ENCODE measurements around the gene CDC34.

The CDC34 gene

GRCh38 chr19:524062-524674 is 7.4 kb upstream of the CDC34 start:
- no peak for DNase-seq

DNA sequence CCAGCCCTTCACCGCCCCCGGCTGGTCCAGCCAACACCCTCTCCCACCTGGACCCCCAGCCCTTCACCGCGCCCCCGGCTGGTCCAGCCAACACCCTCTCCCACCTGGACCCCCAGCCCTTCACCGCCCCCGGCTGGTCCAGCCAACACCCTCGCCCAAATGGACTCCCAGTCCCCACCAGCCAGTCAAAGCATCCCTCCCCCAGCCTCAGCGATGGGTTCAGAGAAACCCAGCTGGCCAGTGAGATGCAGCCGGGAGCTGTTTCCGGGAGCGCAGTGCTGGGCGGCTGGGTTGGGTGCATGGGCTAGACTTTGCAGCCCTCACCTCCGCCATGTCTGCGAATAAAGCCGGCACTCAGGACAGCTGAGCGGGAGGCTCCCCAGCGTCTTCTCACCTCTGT is 6.5 kb upstream of the CDC34 start:
- no peak for DNase-seq

DNA sequence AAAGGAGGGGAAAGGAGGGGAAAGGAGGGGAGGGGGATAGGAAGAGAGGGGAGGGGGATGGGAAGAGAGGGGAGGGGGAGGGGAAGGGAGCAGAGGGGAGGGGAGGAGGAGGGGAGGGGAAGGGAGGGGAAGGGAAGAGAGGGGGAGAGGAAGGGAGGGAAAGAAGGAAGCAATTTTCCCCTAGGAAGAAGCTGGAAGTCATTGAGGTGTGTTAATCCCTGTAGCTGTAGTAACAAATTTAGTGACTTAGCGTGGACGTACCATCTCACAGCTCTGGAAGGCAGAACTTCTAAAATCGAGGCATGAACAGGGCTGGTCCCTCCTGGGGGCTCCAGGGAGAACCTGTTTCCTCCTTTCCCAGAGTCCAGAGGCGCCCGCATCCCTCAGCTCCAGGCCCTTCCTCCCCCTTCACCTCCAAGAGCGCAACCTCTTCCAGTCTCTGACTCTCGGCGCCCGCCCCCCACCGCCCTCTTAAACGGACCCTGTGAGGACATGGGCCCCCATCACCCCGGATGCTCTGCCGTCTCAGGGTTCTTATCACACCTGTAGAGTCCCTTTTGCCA is 5.6 kb upstream of the CDC34 start:
- DNase-seq = no peak

DNA sequence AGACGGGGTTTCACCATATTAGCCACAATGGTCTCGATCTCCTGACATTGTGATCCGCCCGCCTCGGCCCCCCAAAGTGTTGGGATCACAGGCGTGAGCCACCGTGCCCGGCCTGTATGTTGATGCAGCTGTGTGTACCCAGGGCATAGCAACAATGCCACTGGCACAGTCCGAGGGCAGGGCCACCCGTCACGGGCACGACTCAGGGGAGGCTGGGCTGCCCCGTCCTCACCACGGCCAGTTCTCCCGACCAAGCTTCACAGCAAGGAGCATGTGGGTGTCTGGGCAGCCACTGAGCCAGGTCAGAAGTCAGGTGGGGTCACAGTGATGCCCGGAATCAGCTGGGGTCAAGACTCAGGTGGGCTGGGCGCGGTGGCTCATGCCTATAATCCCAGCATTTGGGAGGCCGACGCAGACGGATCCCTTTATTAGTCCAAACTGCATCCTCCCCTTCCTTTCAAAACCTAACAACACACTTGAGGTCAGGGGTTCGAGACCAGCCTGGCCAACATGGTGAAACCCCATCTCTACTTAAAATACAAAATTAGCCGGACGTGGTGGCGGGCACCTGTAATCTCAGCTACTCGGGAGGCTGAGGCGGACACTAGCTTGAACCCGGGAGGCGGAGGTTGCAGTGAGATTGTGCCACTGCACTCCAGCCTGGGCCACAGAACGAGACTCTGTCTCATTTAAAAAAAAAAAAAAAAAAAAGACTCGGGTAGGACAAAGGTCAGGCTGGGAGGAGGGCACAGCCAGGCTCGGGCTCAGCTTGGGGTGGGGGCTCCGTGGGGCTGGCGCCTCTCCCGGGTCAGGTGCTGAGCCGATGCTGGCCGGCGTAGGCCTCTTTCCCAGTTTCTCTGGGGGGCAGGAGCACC is 1.2 kb upstream of the CDC34 start:
- DNase-seq = no peak

- peak; percentile 87 for DNase-seq
Observed at GRCh38 chr19:531009-531752, 379 bp upstream of the CDC34 start.

DNA sequence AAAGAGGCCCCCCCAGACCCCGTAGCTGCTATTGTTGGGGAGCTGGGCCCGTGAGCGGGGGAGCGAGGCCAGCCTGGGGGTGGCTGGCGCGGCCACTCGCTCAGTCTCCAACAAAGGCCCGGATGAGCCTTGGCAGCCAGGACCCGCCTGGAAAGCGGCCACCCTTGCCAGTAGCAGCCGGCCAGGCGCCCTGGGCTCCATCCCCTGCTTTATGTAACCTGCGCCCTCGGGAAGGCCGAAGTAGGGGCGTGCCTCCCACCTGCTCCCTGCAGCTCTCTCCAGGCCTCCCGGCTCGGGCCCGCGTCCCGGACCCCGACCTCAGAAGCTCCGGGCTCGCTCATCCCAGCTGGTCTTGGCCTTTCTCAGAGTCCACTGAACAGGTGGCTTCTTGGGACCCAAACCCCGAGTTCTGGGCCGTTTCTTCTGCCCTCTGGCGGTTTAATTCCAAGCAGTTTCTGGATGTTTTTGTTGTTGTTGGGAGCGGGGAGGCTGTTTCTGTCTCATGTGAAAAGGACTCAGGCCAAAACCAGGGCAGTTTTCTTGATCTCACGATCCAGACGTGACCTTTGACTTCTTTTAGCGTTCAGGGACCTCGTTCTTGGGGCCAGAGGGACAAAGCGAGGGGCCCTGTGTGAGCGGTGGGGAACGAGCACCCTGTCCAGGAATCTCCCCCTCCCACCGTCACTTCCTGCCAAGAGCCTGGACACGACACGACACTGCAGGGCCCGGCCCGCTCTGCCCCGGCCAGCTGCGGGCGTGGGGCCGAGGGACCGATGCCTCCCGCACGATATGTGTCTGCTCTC is 1.2 kb downstream of the CDC34 start:
- no peak for DNase-seq

DNA sequence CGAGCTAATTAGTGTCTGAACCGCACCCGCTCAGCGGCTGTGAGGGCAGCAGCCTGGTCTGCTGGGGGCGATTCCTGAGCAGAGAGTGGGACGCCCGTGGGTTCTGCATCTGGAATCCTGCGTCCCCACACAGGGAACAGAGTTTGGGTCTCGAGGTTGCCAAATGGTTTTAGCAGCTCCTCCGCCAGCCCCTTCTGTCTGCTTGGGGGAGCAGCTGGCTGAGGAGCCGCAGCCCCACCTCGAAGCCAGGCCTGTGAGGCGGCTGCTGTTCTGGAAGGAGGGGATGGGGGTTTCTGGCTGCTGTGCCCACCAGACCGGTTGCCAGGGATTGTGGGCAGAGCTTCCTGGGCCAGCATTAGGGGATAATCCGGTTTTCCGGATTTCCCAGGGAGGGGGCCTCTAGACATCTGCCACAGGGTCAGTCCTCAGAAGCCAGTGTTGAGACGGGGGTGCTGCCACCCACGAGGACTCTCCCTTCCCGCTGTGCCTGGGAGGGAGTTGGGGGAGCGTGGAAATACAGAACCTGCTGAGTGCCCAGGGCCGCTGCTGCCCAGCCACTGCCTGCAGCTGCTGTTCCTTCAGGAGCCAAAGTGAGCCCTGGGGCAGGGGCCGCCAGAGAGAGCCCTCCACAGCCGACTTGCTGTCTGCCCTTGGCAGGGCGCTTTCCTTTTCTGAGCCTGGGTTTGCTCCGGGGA is 2.0 kb downstream of the CDC34 start:
- no peak for DNase-seq

GRCh38 chr19:534088-534487 is 2.5 kb downstream of the CDC34 start:
- no peak for DNase-seq

GRCh38 chr19:535017-535835 is 3.7 kb downstream of the CDC34 start:
- no peak for DNase-seq

GRCh38 chr19:536031-536880 is 4.7 kb downstream of the CDC34 start:
- DNase-seq = no peak

GRCh38 chr19:536881-537404 is 5.4 kb downstream of the CDC34 start:
- DNase-seq = no peak

GRCh38 chr19:538641-539428 is 7.3 kb downstream of the CDC34 start:
- DNase-seq = no peak

GRCh38 chr19:539429-540030 is 8.0 kb downstream of the CDC34 start:
- DNase-seq = no peak

GRCh38 chr19:540867-541637 is 9.5 kb downstream of the CDC34 start:
- no peak for DNase-seq

DNA sequence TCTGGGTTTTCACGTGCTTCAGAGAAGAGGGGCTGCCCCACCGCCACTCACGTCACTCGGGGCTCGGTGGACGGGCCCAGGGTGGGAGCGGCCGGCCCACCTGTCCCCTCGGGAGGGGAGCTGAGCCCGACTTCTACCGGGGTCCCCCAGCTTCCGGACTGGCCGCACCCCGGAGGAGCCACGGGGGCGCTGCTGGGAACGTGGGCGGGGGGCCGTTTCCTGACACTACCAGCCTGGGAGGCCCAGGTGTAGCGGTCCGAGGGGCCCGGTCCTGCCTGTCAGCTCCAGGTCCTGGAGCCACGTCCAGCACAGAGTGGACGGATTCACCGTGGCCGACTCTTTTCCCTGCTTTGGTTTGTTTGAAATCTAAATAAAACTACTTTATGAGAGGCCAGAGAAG is 10.1 kb downstream of the CDC34 start:
- DNase-seq = no peak

DNA sequence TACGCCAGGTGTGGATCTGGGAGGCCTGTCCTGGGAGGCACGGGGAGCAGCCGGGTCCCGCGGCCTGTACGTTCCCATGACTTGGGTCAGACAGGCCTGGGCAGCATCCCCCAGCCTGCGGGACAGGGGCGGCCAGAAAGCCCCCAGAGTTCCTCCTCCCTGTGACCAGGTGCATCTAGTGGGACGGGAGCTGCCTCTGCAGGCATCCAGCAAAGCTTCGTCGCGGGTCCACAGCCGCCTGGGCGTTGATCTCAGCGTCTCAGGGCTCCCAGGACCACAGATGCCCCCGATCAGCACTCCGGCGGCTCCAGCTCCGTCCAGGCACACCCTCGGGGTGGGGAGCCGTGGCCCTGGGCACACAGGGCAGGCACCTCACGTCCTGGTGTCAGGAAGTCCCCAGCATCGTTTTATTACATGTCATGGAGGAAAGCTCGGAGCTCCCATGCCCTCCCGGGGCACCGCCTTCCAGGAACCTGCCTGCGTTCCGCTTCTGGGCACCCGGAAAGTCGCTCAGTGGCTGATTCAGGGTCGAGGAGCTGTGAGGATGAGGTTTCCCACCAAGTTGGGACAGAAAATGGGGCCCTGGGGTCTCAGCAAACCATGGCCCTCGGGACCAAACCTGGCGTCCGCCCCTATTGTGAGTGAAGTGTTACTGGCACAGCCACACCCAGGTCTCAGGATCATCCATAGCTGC is 10.8 kb downstream of the CDC34 start:
- DNase-seq = no peak

Measured in activated CD4-positive, alpha-beta T cell treated with anti-CD3 and anti-CD28 coated beads for 1 hour (primary cell).